ENCODE results near the gene PLCB1.

DNA sequence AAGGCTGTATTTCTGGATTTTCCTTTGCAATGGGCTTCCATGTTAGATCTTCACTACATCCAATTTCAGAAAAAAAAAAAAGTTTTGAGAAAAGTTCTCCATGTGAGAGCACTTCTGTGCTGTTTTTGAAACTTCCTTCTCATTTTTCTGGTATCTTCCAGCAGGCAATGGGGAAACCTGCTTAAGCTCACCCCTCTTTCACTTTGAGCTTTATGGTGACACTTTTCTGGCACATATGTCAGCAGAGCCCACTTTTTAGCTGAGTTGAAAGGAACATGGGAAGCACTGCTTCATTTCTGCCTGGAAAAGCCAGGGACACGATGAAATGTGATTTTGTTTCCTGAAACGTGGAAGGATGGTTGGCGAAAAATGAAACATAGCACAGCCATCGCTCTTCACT, 293.7 kb downstream of the PLCB1 start:
- TF ChIP-seq CTCF (conservative IDR thresholded peaks at IDR 0.05) (no peak), ZFX (IDR thresholded peaks at IDR 0.05) (no peak)
